GM19035 (cell line): ENCODE measurements around the gene PRR33.

Source experiments
- ATAC-seq: cut with Tn5 transposase; IDR thresholded peaks from one replicate; pipeline ENCODE4 v1.9.1; 2021; ENCODE audit not compliant: unreplicated experiment

The PRR33 gene

DNA sequence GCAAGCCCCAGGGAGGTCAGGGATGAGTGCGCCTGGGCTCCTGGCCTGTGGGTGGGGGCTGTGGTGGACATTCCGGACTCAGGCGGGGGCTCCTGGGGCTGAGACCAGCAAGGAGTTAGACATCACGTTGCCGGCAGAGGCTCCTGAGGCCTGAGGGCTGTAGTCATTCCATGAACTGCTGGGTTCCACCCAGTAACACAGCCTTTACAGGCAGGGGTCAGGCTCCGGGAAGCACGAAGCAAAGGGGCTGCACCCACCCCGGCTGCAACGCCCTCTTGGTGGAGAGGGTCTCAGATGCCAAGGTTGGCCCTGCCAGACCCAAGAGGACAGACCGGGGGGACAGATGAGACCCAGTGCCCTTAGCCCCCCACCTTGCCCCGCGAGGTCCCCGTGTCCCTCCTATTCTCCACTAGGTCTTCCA is 36.8 kb upstream of the PRR33 start:
- ATAC-seq, result no peak

DNA sequence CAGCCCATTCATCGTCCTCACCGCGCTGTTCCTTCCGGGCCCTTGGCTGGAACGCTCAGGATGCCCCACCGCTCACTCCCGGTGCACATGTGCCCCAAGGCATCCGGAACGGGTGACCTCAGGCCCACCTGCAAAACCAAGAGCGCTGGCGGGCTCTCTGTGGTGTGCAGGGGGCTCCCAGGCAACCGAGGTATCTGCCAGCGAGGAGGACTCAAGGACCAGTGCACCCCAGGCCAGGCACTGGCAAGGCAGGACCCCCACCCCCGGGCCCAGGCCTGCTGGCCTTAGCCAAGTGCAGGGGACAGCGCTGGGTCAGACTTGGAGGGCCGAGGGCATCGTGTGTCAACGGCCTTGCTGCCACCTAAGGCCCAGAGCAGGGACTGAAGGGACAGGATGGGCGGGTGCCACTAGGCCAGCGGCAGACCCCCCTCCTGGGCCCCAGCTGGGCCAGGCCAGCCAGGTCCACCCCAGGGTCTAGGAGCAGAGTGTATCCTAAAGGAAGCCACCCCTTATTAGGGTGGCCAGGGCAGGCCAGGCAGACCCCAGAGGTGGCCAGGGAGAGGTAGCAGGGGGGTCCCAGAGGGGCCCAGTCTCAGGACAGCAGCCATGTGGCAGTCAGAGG is 36.3 kb upstream of the PRR33 start:
- ATAC-seq, result no peak

DNA sequence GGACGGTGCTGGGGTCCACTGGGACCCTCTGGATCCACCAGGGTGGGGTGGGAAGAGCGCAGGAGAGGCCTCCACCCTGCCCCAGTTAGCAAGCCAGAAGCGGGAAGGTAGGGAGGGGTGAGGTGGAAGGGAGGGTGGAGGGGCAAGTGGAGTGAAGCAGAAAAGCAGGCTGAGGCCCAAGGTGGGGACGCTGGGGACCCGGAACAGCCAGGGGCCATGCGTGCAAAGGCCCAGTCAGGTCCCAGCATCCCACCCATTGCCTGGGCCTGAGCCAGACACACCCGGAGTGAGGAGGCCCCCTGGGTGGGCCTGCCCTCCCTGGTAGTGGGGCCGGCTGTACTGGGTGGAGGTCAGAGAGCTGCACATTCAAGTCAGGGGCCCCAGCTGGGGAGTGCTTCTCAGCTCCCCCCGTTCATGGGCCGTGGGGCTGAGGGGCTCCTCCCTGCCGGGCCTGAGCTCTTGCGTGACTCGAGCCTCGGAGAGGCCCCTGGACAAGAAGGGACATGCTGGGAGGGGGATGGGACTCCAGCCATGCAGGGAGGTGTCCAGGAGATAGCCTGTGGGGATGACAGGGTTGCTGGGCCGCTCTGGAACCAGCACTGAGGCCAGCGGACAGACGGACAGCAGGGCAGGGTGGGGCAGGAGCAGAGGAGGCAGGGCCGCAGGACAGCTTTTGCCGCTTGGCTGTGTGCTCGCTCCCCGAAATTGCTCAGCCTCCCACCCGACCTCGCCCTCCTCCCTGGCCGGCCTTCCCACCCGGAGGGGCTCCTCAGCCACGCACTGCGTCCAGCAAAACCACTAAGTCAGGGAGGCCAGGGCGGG is 35.5 kb upstream of the PRR33 start:
- no peak for ATAC-seq

DNA sequence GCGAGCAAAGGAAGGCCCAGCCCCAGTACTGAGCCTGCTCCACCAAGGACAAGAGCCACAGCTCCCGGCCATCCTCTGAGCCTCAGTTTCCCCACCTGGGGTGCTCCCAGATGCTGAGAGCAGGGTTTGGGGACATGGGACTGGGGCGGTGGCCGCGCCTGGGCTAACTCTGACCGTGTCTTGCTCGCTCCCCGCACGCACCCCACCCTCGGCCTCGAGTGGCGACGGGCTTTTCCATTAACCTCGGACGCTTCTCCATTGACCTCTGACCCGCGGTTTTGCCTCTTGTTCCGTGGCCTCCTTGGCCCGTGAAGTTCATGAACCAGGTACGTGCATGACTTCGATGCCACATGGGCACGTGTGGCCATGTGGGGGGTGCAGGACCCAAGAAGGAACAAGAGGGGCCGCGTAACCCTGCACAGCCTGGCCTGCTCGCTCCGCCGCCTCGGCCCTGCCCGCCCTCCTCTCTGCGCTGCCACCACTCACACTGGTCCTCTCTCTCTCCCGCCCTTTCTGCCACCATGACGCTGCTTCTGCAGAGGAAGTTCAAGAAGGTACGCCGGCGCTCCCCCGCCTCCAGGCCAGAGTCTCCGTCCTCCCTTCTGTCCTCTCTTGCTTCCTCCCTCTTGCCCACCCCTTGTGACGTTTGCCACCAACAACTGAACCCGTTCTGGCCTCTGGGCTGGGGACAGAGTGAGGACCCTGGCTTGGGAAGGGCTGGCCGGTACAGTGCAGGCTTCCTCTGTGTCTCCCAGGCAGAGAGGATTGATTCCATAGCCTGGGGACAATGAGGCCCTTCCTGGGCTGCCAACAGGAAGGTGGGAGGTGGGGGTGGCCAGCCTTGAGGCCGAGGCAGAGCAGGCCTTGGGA is 34.7 kb upstream of the PRR33 start:
- no peak for ATAC-seq

DNA sequence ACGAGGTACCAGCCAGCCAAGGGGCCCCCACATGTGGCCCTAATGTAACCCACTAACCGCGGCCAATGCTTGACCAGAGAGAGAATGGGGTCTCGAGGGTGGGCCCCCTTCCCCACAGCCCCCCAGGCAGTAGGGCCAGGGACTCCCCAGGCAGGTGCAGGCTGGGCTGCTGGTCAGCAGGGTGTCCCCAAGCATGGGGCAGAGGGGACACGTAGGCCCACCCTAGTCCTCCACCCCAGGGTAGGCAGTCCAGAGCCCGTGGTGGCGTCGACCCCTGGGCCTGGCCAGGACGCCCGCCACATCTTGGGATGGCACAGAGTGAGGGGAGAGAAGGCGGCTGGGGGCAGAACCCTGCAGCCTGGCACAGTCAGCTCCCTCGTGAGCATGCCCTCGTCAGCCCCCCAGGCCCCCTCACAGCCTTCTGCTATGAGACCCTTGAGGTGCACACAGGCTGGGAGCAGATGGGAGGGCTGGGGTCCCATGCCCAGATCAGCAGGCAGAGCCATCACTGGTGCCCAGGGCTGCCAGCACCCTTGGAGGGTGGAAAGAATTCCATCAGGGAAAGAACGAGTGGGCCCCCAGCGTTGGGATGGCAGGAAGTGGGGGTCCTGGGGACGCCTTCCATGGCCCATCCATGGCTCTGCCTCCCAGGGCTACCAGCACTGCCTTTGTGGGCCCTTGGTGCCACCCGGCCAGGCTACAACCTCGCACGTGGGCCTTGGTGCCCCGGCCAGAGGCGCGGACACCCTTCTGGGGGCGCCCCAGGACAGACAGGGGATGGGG is 33.9 kb upstream of the PRR33 start:
- ATAC-seq, result no peak

DNA sequence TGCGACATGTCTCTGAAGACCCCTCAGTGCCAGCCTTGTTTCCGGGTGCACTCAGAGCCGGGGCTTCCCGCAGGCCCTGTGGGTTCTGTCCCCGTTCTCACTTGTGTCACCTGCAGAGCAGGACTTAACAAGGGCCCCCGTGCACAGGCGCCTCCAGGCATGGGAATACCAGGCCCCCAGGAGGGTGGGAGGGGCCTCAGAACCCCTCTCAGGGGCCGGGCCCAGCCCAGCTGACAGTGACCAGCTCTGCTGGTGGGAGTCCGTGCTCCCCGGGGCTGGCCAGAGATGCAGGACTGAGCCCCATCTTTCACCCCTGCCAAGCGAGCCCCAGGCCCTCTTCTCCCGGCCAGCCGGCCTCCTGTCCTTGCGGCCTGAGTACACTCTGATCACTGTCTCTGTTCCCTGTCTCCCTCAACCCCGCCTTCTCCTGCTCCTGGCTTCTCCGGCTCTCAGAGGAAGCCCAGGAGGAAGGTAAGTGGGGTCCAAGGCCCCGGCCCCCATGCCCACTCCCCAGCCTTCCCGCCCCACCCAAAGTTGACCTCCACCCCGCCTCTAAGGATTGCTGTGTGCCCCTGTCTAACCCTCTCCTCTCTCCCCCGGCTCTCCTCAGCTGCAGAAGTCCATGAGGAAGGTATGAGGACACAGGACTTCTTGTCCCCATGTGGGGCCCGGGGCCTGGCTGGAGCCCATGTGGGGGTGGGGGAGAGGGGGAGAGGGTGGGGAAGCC is 33.1 kb upstream of the PRR33 start:
- ATAC-seq, result no peak

DNA sequence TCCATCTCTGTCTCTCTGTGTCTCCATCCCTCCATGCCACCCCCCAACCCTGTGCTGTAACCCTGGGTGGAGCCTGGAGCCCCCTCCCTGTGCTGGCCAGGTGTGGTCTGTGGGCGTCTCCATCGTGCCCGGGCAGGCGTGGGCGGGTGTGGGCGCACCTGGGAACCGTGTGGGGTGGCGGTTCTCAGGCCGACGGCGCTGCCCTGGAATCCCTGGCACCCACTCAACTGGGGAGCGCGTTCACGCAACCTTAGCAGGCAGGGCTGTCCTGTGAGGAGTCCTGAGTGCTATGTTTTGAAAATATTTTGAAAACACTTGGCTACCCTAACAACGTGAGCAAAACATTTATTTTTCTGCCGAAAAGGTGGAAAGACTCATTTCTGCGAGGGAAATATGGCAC is 32.5 kb upstream of the PRR33 start:
- no peak for ATAC-seq

DNA sequence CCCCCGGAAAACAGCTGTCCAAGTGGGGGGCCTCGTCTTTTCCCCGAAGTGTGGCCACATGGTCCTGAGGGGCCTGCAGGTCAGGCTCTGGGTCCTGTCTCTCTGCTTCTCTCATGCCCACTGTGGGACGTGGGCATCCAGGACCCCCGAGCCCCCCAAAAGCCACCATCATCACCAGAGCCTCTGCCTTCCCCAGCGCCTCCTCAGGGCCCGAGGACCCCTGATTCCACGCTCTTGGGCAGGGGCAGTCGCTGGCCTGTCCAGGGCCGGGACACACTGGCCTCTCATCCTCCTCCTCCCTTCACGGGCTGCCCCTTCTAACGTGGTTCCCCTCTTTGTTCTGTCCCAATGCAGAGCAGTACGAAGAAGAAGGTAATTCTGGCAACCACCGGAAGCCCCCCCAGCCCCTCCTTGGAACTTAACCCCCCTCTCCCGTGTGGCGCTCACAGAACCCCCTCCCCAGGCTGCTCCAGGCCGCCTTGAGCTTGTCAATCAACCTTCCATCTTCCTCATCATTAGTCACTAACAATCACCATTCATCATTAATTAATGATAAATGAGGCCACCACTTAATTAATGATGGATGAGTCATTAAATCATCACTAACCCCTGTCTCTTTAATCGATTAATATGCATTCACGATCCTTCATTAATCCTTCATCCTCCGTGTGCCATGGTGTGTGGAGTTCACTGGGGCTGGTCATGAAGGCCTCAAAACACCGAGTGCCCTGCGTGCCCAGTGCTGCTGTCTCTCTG is 31.7 kb upstream of the PRR33 start:
- ATAC-seq, result no peak

DNA sequence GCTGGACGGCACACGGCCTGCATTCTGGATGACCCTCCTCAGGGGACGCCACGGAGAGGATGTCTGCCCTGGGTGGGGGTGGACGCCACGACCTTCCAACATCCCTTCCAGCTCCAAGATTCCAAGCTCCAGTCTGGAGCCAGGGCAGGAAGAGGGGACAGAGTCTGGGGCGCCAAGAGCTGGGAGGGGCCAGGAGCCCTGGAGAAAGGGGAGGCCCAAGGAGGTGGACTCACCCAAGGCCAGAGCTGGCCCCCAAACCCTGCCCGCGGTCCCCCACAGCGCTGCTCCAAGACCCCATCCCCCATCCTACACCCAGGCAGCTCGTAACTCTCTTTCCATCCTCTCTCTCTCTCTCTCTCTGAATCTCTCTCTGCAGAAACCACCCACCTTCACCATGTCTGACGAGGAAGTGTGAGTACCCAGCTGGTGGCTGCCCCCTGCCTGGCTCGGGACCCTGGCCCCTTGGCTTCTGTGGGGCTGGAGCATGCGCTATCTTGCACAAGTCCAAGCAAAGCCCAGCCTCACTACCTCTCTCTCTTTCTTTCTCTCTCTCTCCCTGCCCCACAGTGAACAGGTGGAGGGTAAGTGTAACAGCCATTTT is 30.9 kb upstream of the PRR33 start:
- no peak for ATAC-seq

DNA sequence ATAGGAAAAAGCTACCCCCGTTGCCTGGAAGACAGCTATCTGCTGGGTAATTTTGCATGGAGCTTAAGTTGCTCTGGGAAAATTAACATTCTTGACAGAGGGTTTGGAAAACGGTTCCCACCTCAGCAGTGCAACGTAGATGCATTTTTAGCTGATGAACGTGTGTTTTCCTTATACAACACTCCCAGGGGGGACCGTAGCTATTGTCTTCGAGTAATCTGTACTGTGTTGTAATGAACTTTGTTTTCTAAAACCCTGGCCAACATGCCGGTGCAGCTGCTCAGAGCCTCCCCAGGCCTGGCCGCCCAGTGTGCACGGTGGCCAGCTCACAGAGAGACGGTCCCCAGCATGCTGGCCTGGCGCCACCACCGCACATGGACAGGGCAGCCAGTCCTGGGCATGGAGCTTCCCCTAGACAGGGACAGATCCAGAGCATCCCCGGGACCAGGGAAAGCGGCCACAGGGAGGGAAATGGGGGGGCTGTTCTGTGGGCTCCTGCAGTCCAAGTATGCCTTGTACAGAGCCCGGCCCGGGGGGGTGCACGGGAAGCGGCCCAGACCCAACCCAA is 30.0 kb upstream of the PRR33 start:
- ATAC-seq, result no peak

DNA sequence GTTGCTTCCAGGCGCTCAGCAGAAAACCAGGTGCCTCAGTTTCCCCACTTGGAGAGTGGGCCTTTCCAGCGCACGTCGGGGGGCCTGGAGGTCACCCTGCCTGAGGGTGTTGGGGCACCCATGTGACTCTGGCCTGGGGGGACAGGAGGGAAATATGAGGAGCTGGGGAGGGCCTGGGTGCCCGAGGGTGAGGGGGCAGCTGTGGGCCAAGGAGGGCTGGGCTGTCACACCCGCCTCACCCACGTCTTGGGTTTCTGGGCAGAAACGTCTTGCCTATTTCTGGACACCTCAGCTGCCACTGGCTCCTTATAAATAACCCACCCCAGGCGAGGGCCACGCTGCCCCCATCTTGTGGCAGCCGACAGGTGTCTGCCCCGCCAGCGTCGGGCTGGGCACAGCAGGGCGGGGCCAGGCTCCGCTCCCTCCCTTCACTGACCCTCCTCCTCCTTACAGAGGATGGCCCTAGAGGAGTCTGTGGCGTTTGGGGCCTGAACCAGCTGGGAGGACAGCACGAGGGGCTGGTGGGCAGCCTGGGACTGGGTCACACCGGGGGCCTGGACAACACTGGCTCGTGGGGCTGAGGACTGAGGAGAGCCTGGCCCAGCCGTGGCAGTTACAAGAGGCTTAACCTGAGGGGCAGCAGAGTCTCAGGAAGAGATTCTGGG is 29.3 kb upstream of the PRR33 start:
- no peak for ATAC-seq

DNA sequence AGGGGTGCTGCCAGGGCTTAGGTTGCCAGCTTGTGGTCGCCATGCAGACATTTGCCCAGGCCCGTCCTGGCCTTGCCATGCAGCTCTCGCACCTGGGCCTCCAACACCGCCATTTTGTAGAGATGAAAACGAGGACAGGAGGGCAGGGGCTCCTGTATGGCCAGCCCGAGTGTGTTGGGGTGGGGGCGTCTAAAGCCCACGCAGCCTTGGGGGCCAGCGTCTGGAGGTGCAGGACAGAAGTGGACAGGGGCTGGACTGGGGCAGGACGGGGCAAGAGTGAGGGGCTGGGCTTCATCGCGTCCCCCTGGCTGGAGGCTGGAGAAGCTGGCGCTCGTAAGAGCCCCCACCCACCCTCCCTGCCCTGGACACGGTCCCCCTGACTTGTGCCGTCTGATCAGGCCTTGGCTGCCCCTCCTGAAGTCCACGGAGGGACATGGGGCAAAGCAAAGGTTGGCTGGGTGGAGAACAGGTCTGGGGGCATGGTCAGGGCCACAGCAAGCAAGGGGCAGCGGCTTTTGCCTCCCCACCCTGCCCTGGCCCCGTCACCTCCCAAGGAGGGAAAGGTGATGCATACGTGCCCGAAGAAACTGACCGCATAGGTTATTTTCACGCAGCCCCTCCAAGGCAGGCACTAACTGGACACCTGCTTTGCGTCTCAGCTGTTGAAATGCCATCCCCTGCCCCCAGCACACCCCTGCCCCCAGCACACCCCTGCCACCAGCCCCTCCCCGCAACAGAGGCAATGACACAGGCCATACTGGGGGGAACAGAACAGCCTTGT is 28.6 kb upstream of the PRR33 start:
- no peak for ATAC-seq

DNA sequence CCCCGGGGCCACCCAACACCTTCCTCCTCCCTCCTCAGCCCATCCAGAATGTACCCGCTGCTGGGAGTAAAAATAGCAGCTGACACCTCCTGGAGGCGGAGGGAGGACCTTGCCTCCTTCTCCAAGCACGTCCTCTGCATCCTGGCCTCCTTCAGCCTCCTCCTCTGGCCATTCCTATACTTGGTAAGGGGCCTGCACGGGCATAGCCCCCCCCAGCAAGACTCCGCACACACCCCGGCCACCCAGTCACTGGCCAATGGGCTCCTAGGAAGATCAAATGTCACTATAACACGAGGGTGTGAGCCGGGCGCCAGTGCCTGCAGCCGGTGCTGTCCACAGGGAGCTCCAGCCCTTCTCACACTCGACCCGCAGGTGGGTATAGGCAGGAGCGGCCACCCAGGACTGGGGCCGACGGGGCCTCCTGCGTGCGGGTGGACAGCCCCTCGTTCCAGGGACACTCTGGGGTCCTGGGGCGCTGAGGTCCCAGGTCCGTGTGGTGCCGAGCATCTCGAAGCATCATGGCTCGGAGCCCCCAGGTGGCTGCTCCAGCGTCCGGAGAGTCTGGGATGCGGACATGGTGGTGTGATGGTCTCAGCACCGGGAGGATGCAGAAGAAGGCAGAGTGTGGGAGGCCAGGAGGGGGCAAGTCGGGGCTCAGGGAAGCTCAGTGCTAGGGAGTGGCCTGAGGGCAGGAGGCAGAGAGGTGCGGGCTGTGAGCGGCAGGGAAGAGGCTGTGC is 27.9 kb upstream of the PRR33 start, which contains the start of gene TNNT3:
TSS of gene TNNT3 (plus strand) at position 313 of the 737 bp plus-strand sequence. CDS start 3,172 bp downstream, outside the sequence.
- ATAC-seq, result no peak

DNA sequence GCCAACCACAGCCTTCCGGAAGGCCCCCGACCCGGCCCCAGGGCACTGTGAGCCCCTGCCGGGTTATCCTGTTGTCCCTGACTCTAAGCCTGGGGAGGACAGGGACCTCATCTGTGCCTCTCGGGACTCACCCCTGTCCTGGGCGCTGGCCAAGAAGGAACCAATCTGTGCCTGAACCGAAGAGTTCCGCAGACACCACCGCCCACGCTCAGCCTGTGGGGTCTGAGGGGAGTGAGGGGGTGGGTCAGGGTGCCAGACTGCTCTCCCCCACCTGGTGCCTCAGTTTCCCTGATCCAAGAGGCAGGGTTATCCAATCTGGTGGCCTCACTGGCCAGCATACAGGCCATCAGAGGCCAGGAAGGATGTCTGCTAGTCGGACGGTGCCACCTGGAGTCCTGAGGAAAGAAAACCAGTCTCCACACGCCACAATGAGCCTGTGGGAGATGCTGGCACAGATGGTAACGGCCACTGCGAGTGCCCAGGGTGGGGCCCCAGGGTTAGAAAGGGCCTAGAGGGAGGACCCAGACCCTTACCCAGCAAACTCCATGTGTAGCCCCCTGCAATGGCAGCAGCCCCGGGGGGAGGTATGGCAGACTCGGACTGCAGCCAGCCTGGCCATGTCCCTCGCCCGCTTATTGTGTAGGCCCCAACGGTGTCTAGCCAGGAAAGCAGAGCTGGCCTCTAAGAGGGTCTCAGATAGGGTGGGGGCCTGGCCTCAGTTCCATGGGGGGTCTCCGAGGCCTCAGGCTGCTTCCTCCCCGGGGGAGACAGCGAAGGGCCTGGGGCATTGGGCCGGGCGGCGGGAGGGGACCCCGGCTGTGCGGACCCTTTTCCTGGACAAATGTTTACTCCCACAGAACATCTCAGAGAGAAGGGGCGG is 27.0 kb upstream of the PRR33 start:
- no peak for ATAC-seq

DNA sequence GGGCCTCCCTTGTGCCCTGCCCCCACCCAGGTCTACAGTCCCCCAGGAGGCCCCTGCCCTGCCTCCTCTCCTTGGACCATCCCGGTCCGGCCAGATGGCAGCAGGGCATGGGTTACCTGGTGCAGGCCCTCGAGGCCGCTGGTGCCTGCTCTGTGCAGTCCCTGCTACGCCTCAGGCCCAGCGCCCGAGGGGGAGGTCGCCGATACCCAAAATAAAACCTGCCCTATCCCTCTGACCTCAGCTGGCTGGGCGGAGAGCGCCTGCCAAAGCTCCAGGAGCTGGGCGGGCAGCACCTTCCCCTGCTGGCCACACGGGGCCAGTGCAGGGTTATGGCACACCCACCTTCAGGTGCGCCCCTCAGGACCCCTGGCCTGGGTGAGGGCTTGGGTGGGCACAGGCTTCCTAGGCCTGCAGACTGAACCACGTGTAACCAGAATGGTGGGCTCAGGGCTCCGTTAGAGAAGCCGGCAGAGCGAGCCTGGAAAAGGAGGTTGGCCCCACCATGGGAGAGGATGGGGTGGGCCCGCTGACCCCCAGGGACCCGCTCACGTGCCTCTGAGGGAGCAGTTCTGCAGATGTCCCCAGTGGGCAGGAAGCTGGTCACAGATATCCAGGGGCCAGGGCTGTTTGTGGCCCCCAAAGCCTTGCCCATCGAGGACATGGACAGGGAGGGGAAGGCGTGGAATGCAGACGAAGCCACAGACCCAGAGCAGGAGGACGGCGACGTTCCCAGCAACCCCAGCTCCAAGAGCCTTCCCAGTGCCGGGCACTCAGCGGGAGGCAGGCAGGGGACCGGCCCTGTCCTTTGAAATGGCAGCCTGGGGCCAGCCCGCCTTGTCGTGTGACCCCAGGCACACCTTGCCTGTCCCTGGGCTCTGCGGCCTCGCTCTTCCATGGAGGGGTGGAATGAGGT is 26.1 kb upstream of the PRR33 start:
- ATAC-seq, result no peak
